ENCODE data around the gene CACNA1B. TPM values are rescaled to one million over a fixed set of nuclear protein-coding genes. Genes with fewer than 3 reads are reported as not detected.

The CACNA1B gene
- total and polyA plus RNA-seq, 2 donors from 2014 or later = 0.03 TPM; not detected in 1

DNA sequence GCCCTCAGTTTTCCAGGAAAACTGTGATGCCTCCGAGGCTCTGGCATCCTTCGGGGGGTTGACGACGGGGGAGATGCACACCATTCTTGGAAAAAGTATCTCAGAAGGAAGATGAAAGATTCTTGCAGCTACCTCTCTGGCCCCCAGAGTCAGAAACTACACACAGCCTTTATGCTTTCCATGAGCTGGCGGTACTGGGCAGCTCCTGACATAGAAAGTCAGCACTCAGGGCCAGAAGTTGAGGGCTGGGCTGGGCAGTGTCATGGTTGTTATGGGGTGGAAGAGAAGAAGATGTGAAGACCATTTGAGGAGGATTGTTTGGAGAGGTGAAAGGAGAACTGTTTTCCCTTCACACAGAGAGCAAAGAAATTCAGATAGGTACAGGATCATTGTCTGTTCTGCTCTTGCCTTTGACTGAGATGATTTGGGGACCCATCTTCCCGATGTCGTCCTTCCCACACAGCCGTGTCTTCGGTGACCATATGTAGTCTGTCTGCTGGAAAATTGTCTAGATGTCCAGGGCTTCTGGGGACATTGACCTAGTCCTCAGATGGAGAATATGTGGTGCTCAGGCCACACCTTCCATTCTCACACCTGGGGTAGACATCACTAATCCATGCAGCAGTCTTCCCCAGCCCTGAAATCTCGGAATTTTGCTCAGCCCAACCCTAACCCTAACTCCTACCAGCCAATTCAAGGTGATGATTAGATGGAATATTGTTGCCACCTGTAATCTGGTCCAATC, 237.1 kb downstream of the CACNA1B start:
- no peak for FAIRE-seq

DNA sequence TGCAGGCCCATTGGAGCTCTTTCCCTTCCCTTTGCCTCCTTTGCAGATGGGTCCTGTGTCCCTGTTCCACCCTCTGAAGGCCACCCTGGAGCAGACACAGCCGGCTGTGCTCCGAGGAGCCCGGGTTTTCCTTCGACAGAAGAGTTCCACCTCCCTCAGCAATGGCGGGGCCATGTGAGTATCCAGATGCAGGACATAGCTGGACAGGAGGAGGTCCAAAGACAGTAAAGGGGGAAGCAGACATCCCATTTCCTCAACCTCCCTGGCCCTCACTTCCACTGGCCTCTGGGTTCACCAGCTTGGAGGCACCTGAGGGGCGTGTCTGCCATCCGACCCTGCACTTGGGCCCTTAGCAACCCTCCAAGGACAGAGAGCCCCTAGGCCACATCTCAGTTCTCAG, 237.9 kb downstream of the CACNA1B start:
- FAIRE-seq = no peak
- peak in 1 of 5 donors; percentile 20 for DNase-seq
- Histone ChIP-seq H3K4me3 (ENCODE audit: low read length in 3 of 3) (no peak overlapping the region), H3K9me3 (ENCODE audit: control insufficient read depth in 2 of 3, insufficient read depth in 1 of 3, low read length in 3 of 3) (no peaks in the 10 kb centered on the region), H3K4me1 (ENCODE audit: control insufficient read depth in 2 of 3, insufficient read depth in 2 of 3, low read depth in 1 of 3, low read length in 3 of 3) (no peaks in the 10 kb centered on the region), H3K27ac (ENCODE audit: low read depth in 2 of 2, low read length in 2 of 2) (no peak overlapping the region), H3K36me3 (ENCODE audit: control insufficient read depth in 2 of 3, insufficient read depth in 3 of 3, low read length in 3 of 3) (no peaks in the 10 kb centered on the region), H3K9ac (ENCODE audit: low read length in 3 of 3) (no peak overlapping the region), H3K27me3 (ENCODE audit: control insufficient read depth, insufficient read depth, low read length) (no peaks in the 10 kb centered on the region)
- TF ChIP-seq, protein P1, sequence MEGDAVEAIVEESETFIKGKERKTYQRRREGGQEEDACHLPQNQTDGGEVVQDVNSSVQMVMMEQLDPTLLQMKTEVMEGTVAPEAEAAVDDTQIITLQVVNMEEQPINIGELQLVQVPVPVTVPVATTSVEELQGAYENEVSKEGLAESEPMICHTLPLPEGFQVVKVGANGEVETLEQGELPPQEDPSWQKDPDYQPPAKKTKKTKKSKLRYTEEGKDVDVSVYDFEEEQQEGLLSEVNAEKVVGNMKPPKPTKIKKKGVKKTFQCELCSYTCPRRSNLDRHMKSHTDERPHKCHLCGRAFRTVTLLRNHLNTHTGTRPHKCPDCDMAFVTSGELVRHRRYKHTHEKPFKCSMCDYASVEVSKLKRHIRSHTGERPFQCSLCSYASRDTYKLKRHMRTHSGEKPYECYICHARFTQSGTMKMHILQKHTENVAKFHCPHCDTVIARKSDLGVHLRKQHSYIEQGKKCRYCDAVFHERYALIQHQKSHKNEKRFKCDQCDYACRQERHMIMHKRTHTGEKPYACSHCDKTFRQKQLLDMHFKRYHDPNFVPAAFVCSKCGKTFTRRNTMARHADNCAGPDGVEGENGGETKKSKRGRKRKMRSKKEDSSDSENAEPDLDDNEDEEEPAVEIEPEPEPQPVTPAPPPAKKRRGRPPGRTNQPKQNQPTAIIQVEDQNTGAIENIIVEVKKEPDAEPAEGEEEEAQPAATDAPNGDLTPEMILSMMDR (IDR thresholded peaks at IDR 0.05; ENCODE audit: borderline replicate concordance, extremely low read depth, insufficient read depth) = no peak
- intact Hi-C loops (cut with DNase I) = no loop called here

More for the DNA sequence above, 237.1 kb downstream of the CACNA1B start:
- Histone ChIP-seq H3K27ac (ENCODE audit: low read depth in 2 of 2, low read length in 2 of 2) (no peak overlapping the region), H3K9ac (ENCODE audit: low read length in 3 of 3) (no peak overlapping the region), H3K36me3 (ENCODE audit: control insufficient read depth in 2 of 3, insufficient read depth in 3 of 3, low read length in 3 of 3) (no peaks in the 10 kb centered on the region), H3K4me3 (ENCODE audit: low read length in 3 of 3) (no peak overlapping the region), H3K4me1 (ENCODE audit: control insufficient read depth in 2 of 3, insufficient read depth in 2 of 3, low read depth in 1 of 3, low read length in 3 of 3) (no peaks in the 10 kb centered on the region), H3K27me3 (ENCODE audit: control insufficient read depth, insufficient read depth, low read length) (no peaks in the 10 kb centered on the region), H3K9me3 (ENCODE audit: control insufficient read depth in 2 of 3, insufficient read depth in 1 of 3, low read length in 3 of 3) (no peaks in the 10 kb centered on the region)
- TF ChIP-seq, protein P1 (IDR thresholded peaks at IDR 0.05; ENCODE audit: borderline replicate concordance, extremely low read depth, insufficient read depth) = no peak
- intact Hi-C loops (cut with DNase I) = no loop called here
- peak in 1 of 5 donors; percentile 16 for DNase-seq

DNA sequence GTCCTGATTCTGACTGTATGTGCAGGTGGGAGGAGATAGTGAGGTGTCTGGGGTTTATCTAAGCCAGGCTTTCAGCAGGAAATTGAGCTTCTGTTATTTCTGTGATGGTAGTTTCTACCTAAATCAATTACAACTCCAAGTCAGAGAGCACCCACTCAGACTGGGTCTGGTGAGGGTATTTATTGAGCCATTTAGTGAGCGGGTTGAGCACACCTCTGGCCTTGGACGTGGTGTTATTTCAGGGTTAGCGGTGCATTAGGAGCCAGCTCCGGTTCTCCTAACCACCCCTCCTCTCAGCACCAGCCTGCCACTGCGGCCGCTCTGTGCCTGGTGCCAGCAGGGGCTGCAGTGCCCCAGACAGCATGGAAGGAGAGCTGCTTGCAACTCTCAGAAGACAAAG, 238.9 kb downstream of the CACNA1B start:
- FAIRE-seq (no peak), DNase-seq (peak in 1 of 5 donors; percentile 24)
- H3K4me1 ChIP-seq (ENCODE audit: control insufficient read depth in 2 of 3, insufficient read depth in 2 of 3, low read depth in 1 of 3, low read length in 3 of 3) = no peaks in the 10 kb centered on the region
- no peak overlapping the region for H3K27ac ChIP-seq (ENCODE audit: low read depth in 2 of 2, low read length in 2 of 2)
- no peaks in the 10 kb centered on the region for H3K36me3 ChIP-seq (ENCODE audit: control insufficient read depth in 2 of 3, insufficient read depth in 3 of 3, low read length in 3 of 3)
- H3K9ac ChIP-seq (ENCODE audit: low read length in 3 of 3) = no peak overlapping the region
- intact Hi-C loops (cut with DNase I) = no loop called here
- no peak overlapping the region for H3K4me3 ChIP-seq (ENCODE audit: low read length in 3 of 3)
- no peaks in the 10 kb centered on the region for H3K9me3 ChIP-seq (ENCODE audit: control insufficient read depth in 2 of 3, insufficient read depth in 1 of 3, low read length in 3 of 3)
- H3K27me3 ChIP-seq (ENCODE audit: control insufficient read depth, insufficient read depth, low read length) = no peaks in the 10 kb centered on the region
- TF ChIP-seq, protein P1 (IDR thresholded peaks at IDR 0.05; ENCODE audit: borderline replicate concordance, extremely low read depth, insufficient read depth) = no peak

All from kidney (tissue), 14 donors.